Measurements from ENCODE around the gene PIK3R3.

The PIK3R3 gene

GRCh38 chr1:45999507-45999906 lies 132.9 kb downstream of the PIK3R3 start:
- no peak for TF ChIP-seq CTCF (IDR thresholded peaks at IDR 0.05)

GRCh38 chr1:45998020-45998617 lies 134.3 kb downstream of the PIK3R3 start:
- no peak for TF ChIP-seq CTCF (IDR thresholded peaks at IDR 0.05)

DNA sequence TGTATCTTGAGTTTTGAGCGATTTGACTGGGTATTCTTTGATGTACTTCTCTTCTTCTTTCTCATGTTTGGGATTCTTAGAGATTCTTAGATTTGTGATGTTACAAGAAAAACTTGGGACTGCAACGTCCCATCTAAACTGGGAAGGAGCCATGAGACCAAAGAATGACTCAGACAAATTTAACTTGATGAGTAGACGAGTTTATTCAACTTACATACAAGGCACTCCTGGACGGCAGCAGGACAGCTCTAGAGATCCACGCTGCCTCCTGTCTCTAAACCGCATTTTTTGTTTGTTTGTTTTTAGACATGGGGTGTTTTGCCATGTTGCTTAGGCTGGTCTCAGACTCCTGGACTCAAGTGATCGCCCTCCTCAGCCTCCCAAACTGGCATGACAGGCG lies 137.1 kb downstream of the PIK3R3 start:
- TF ChIP-seq CTCF (IDR thresholded peaks at IDR 0.05): no peak

- no peak for TF ChIP-seq CTCF (IDR thresholded peaks at IDR 0.05)
Observed at GRCh38 chr1:45994423-45994822, 138.0 kb downstream of the PIK3R3 start.
